Gastroesophageal sphincter (tissue), 4 donors: ENCODE results near the gene MTG1. TPM values are rescaled to one million over a fixed set of nuclear protein-coding genes. Genes with fewer than 3 reads are reported as not detected.

ENCODE experiments used
- ATAC-seq: fragments of 150-250 bp; one replicate; pipeline ENCODE4 v1.9.1; 2016; ENCODE audit warnings: mild to moderate bottlenecking, moderate library complexity
- H3K27ac ChIP-seq, 4 donors: fragments of 200-600 bp; sonication (generic) in 3 of 4; 1 replicate in 3 of 4; 2 replicates in 1 of 4; pipeline ENCODE4 v1.5.1; 2016 to 2019
- H3K27me3 ChIP-seq: fragments of 200-600 bp; sonication (generic); one replicate; pipeline ENCODE4 v1.5.1; 2019
- H3K36me3 ChIP-seq, 2 donors: fragments of 200-600 bp; sonication (generic); one replicate each; pipeline ENCODE4 v1.5.1; 2019; ENCODE audit warnings: control low read depth in 1 of 2
- H3K4me1 ChIP-seq, 3 donors: fragments of 200-600 bp; sonication (generic); 1 replicate in 2 of 3; 2 replicates in 1 of 3; pipeline ENCODE4 v1.5.1; 2016 to 2019; ENCODE audit warnings: control low read depth in 2 of 3
- H3K4me3 ChIP-seq, 2 donors: fragments of 200-600 bp; sonication (generic); one replicate each; pipeline ENCODE4 v1.5.1; 2019; ENCODE audit warnings: mild to moderate bottlenecking in 1 of 2, moderate library complexity in 1 of 2
- H3K9me3 ChIP-seq, 3 donors: fragments of 200-600 bp; sonication (generic); one replicate each; pipeline ENCODE4 v1.5.1; 2017 to 2019; ENCODE audit warnings: control low read depth in 2 of 3
- EP300 ChIP-seq: sonication (generic); formaldehyde crosslinking; IDR thresholded peaks from one replicate; pipeline ENCODE4 v1.6.1; 2017; ENCODE audit warnings: antibody characterized with exemption, mild to moderate bottlenecking
- POLR2A ChIP-seq, 2 donors: fragments of 450-650 bp; IDR thresholded peaks; one replicate each; pipeline ENCODE4 v1.6.1; 2017; ENCODE audit warnings: antibody characterized with exemption in 2 of 2, mild to moderate bottlenecking in 2 of 2, moderate library complexity in 1 of 2
- POLR2AphosphoS5 ChIP-seq: sonication (generic); formaldehyde crosslinking; IDR thresholded peaks from one replicate; pipeline ENCODE4 v1.6.1; 2017; ENCODE audit warnings: antibody characterized with exemption
- WGBS, 2 donors: methylation state at CpG; one replicate each; pipeline ENCODE4 v1.1.5; 2018; ENCODE audit warnings: low coverage in 1 of 2; 5-methylcytosine and 5-hydroxymethylcytosine counted together
- total RNA-seq, 4 donors: library from RNA; depleted of rRNA; stranded (reverse); fragments of >200 nt; gene quantifications; one replicate each; pipeline ENCODE4 v1.1.0, GENCODE V29; 2016
- TF ChIP-seq, protein P1 (sequence below), 4 experiments: fragments of 200-600 bp in 2 of 4; fragments of 450-650 bp in 2 of 4; sonication (generic) in 1 of 4; IDR thresholded peaks; one replicate each; pipeline ENCODE4 v1.5.1; 2017 to 2019; ENCODE audit warnings: antibody characterized with exemption in 4 of 4, mild to moderate bottlenecking in 2 of 4, moderate library complexity in 2 of 4

The MTG1 gene
- total RNA-seq, 4 donors from 2014 or later, result 13.2 to 25.9 (median 18.4) TPM

DNA sequence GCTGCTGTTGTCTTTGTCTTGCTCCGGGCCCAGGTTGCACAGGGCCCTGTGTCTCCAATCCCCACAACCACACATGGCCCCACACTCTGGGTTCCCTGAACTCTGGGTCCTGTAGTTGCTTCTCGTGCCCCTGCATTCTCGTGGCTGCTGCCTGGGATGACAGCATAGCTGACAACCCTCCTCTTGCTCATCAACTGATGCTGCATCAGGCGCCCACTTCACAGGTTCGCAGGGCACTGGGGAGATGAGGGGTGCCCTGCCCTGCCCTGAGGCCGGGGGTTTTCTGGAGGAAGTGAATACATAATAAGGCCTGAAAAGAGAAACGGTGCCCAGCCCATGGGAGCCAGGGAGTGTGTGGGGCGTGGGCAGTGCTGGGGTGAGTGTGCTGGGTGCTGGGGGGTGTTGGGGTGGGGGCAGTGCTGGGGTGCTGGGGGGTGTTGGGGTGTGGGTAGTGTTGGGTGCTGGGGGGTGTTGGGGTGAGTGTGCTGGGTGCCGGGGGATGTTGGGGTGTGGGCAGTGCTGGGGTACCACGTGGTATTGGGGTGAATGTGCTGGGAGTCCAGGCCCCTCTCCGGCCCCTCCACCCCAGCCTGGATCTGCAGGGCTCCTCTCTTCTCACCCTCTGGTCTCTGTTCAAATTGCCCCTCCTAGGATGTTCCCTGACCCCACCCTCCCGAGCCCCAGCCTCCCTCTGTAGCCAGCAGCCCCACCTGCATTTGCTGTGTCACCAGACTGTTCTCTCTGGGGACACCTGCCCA is 2.0 kb upstream of the MTG1 start:
- Histone ChIP-seq H3K27me3 (no peaks in the 10 kb centered on the region), H3K4me1 (peaks cover 0 to 25% (median 7%) of the 10 kb centered on the region in 3 donors), H3K36me3 (peaks cover 0 to 57% of the 10 kb centered on the region in 2 donors), H3K9me3 (no peaks in the 10 kb centered on the region), H3K4me3 (no peak overlapping the region), H3K27ac (no peak overlapping the region)
- no peak for ATAC-seq
- no peak for TF ChIP-seq EP300
- no peak for TF ChIP-seq POLR2AphosphoS5
- no peak for TF ChIP-seq POLR2A (IDR thresholded peaks at IDR 0.05)
- TF ChIP-seq, protein P1, sequence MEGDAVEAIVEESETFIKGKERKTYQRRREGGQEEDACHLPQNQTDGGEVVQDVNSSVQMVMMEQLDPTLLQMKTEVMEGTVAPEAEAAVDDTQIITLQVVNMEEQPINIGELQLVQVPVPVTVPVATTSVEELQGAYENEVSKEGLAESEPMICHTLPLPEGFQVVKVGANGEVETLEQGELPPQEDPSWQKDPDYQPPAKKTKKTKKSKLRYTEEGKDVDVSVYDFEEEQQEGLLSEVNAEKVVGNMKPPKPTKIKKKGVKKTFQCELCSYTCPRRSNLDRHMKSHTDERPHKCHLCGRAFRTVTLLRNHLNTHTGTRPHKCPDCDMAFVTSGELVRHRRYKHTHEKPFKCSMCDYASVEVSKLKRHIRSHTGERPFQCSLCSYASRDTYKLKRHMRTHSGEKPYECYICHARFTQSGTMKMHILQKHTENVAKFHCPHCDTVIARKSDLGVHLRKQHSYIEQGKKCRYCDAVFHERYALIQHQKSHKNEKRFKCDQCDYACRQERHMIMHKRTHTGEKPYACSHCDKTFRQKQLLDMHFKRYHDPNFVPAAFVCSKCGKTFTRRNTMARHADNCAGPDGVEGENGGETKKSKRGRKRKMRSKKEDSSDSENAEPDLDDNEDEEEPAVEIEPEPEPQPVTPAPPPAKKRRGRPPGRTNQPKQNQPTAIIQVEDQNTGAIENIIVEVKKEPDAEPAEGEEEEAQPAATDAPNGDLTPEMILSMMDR (IDR thresholded peaks at IDR 0.05), result no peak
- whole genome bisulfite sequencing, 2 donors, result 90 to 100% methylated on average over 1 to 3 of the region's 12 CpGs

DNA sequence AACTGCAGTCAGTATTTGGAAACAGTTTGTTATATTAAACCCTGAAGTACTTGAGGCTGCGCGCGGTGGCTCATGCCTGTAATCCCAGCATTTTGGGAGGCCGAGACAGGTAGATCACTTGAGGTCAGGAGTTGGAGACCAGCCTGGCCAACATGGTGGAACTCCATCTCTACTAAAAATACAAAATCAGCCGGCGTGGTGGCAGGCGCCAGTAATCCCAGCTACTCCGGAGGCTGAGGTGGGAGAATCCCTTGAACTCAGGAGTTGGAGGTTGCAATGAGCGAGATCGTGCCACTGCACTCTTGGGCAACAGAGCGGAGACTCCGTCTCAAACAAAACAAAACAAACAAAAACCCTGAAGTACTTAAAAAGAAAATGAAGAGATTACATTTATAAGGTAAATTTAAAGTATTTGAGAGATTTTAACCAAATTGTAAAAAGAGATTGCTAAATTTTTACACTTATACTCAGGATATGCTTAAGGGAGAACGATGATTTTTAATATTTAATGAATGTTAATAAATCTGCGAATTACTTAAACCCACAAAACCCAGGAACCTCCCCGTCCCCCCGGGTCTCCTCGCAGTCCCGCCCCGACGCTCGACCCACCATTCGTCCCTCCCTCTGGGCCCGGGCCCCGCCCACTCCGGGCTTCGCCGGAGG is 425 bp upstream of the MTG1 start:
- Histone ChIP-seq H3K4me3 (peak overlapping the region; percentile 66 to 77), H3K9me3 (no peaks in the 10 kb centered on the region), H3K36me3 (peaks cover 0 to 60% of the 10 kb centered on the region in 2 donors), H3K4me1 (peaks cover 0 to 25% (median 7%) of the 10 kb centered on the region in 3 donors), H3K27ac (peak overlapping the region in 3 of 4 donors; percentile 78 to 90 (median 88)), H3K27me3 (no peaks in the 10 kb centered on the region)
- WGBS, 2 donors, result 40 to 42% methylated on average over 16 to 17 of the region's 27 CpGs
- TF ChIP-seq, protein P1 (IDR thresholded peaks at IDR 0.05), result no peak
- no peak for TF ChIP-seq POLR2A (IDR thresholded peaks at IDR 0.05)
- TF ChIP-seq POLR2AphosphoS5, result no peak
- TF ChIP-seq EP300, result no peak
- no peak for ATAC-seq

DNA sequence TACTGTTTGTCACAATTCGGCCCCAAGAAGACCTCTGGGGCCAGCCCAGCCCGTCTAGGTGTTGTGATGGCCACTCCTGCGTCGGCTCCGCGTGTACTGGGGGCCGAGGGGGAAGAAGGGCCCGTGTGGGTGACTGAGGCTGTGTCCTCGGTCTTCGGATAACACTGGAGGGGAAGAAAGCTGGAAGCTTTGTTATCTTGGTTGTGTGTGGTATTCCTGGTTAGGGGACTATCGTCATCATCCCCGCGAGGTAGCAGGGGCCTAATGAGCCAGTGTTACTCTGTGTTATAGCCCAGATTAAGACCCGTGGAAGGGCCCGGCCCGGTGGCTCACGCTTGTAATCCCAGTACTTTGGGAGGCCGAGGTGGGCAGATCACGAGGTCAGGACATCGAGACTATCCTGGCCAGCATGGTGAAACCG is 854 bp downstream of the MTG1 start:
- peaks cover 0 to 60% of the 10 kb centered on the region in 2 donors for H3K36me3 ChIP-seq
- H3K27ac ChIP-seq, result peak overlapping the region in 3 of 4 donors; percentile 78 to 90 (median 88)

DNA sequence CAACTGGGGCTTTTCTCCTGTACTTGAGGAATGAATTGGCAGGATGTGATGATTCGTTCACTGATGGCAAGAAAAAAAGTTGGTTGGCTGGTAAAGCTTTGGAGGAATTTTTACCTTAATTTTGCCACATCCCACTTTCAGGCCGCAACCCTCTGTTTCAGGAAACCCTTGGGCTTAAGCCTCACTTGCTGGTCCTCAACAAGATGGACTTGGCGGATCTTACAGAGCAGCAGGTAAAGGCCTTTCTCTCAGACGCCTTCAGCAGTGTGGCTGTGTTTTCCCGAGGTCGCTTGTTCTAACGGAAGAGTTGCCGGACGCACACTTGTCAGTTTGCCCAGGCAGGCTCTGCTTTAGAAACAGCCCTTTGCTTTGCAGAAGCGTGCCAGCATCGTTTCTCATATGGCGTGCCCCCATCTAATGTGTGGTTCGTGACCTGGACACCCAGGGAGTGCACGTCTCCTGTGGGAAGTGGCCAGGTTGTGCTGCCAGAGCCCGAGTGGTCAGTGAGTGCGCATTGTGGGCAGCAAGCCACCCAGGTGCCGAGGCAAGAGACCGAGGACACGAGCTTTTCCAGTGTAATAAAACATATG is 2.2 kb downstream of the MTG1 start:
- H3K27me3 ChIP-seq, result no peaks in the 10 kb centered on the region
- peaks cover 0 to 62% of the 10 kb centered on the region in 2 donors for H3K36me3 ChIP-seq
- no peaks in the 10 kb centered on the region for H3K9me3 ChIP-seq
- no peak overlapping the region for H3K27ac ChIP-seq
- H3K4me3 ChIP-seq, result no peak overlapping the region
- no peak for TF ChIP-seq POLR2AphosphoS5
- no peak for TF ChIP-seq EP300
- TF ChIP-seq, protein P1 (IDR thresholded peaks at IDR 0.05), result no peak
- no peak for TF ChIP-seq POLR2A (IDR thresholded peaks at IDR 0.05)
- peaks cover 0 to 25% (median 7%) of the 10 kb centered on the region in 3 donors for H3K4me1 ChIP-seq
- WGBS, 2 donors, result 83% methylated on average over 6 to 7 of the region's 19 CpGs
- ATAC-seq, result no peak

More for the DNA sequence above, 854 bp downstream of the MTG1 start:
- H3K4me1 ChIP-seq, result peaks cover 0 to 25% (median 7%) of the 10 kb centered on the region in 3 donors
- no peak for TF ChIP-seq POLR2A (IDR thresholded peaks at IDR 0.05)
- peak overlapping the region; percentile 66 to 77 for H3K4me3 ChIP-seq
- no peaks in the 10 kb centered on the region for H3K9me3 ChIP-seq
- 20 to 72% methylated on average over 3 to 4 of the region's 21 CpGs for WGBS, 2 donors
- H3K27me3 ChIP-seq, result no peaks in the 10 kb centered on the region
- ATAC-seq, result no peak

DNA sequence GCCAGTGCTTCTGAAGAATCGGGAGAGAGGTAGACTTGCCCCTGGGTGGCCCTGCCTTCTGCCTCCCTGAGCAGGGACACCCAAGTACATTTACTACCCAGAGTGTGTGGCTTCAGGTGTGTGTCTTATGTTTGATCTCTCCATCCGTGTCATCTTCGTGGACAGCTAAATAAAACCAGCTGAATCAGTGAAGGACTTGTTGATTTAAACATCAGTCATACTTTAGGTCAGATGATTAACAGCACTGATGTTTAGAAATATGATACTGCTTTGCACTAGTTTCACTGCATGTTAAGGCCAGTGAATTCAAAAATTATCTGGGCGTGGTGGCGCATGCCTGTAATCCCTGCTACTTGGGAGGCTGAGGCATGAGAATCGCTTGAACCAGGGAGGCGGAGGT is 4.0 kb downstream of the MTG1 start:
- WGBS, 2 donors, result 67 to 98% methylated on average over 1 to 5 of the region's 7 CpGs
- no peak for TF ChIP-seq POLR2AphosphoS5
- no peak for TF ChIP-seq EP300
- TF ChIP-seq, protein P1 (IDR thresholded peaks at IDR 0.05), result no peak
- TF ChIP-seq POLR2A (IDR thresholded peaks at IDR 0.05), result no peak
- Histone ChIP-seq H3K27ac (no peak overlapping the region), H3K9me3 (no peaks in the 10 kb centered on the region), H3K4me3 (no peak overlapping the region), H3K4me1 (peaks cover 0 to 25% (median 7%) of the 10 kb centered on the region in 3 donors), H3K27me3 (no peaks in the 10 kb centered on the region), H3K36me3 (peaks cover 0 to 74% of the 10 kb centered on the region in 2 donors)
- ATAC-seq, result no peak
